Epithelial cell of proximal tubule (primary cell): ENCODE measurements around the gene CARD19. TPM values are rescaled to one million over a fixed set of nuclear protein-coding genes. Genes with fewer than 3 reads are reported as not detected.

Source experiments
- DNase-seq: peaks from one replicate; pipeline ENCODE4 v3.0.0-alpha.2; 2011; ENCODE audit warnings: low read depth
- H3K4me3 ChIP-seq: 2 replicates; pipeline ENCODE4 v1.5.1; 2011; ENCODE audit warnings: low read depth, mild to moderate bottlenecking, low read length
- CTCF ChIP-seq: conservative IDR thresholded peaks from 2 replicates; pipeline ENCODE4 v1.5.1; 2012; ENCODE audit warnings: low read depth, mild to moderate bottlenecking, low read length
- total RNA-seq: library from RNA; depleted of rRNA; stranded (reverse); fragments of >200 nt; gene quantifications from 2 replicates; pipeline ENCODE4 v1.2.3, GENCODE V29; 2015

Gene CARD19
- total RNA-seq, 1 donor from 2014 or later = 64.6 TPM

GRCh38 chr9:93066978-93067603 is 28.9 kb upstream of the CARD19 start:
- TF ChIP-seq CTCF = no peak
- no peak for DNase-seq
- H3K4me3 ChIP-seq = no peak overlapping the region

GRCh38 chr9:93068956-93069355 is 27.1 kb upstream of the CARD19 start:
- TF ChIP-seq CTCF = no peak
- no peak for DNase-seq

GRCh38 chr9:93071464-93071863 is 24.6 kb upstream of the CARD19 start:
- no peak for TF ChIP-seq CTCF

More at GRCh38 chr9:93068956-93069355, 27.1 kb upstream of the CARD19 start:
- H3K4me3 ChIP-seq = no peak overlapping the region

GRCh38 chr9:93072383-93072795 is 23.6 kb upstream of the CARD19 start:
- no peak overlapping the region for H3K4me3 ChIP-seq
- TF ChIP-seq CTCF = no peak
- no peak for DNase-seq

More at GRCh38 chr9:93071464-93071863, 24.6 kb upstream of the CARD19 start:
- DNase-seq = no peak
- H3K4me3 ChIP-seq = no peak overlapping the region

- H3K4me3 ChIP-seq = no peak overlapping the region
- DNase-seq = no peak
- no peak for TF ChIP-seq CTCF
Measured at GRCh38 chr9:93076101-93076791, 19.8 kb upstream of the CARD19 start.

GRCh38 chr9:93076792-93077128 is 19.3 kb upstream of the CARD19 start:
- H3K4me3 ChIP-seq = no peak overlapping the region
- TF ChIP-seq CTCF = no peak
- no peak for DNase-seq

GRCh38 chr9:93077367-93077766 is 18.6 kb upstream of the CARD19 start:
- no peak for TF ChIP-seq CTCF
- H3K4me3 ChIP-seq = no peak overlapping the region
- no peak for DNase-seq
